GM18507 (cell line): ENCODE measurements around the gene TJP3.
"Not testable (repeated sequence)": the region's sequence is repeated elsewhere in the genome, so short reads cannot be mapped to it uniquely, and the experiment has no call there.

Source experiments
- DNase-seq: peaks from one replicate; pipeline ENCODE4 v3.0.0; 2011; ENCODE audit warnings: low read depth; ENCODE audit not compliant: insufficient read length; ENCODE audit errors: extremely low spot score
- FAIRE-seq: peaks from 2 replicates; lab custom pipeline; 2011; peaks lifted over from hg19 to GRCh38; lab: Jason Lieb, UNC

Gene TJP3, protein sequence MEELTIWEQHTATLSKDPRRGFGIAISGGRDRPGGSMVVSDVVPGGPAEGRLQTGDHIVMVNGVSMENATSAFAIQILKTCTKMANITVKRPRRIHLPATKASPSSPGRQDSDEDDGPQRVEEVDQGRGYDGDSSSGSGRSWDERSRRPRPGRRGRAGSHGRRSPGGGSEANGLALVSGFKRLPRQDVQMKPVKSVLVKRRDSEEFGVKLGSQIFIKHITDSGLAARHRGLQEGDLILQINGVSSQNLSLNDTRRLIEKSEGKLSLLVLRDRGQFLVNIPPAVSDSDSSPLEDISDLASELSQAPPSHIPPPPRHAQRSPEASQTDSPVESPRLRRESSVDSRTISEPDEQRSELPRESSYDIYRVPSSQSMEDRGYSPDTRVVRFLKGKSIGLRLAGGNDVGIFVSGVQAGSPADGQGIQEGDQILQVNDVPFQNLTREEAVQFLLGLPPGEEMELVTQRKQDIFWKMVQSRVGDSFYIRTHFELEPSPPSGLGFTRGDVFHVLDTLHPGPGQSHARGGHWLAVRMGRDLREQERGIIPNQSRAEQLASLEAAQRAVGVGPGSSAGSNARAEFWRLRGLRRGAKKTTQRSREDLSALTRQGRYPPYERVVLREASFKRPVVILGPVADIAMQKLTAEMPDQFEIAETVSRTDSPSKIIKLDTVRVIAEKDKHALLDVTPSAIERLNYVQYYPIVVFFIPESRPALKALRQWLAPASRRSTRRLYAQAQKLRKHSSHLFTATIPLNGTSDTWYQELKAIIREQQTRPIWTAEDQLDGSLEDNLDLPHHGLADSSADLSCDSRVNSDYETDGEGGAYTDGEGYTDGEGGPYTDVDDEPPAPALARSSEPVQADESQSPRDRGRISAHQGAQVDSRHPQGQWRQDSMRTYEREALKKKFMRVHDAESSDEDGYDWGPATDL

DNA sequence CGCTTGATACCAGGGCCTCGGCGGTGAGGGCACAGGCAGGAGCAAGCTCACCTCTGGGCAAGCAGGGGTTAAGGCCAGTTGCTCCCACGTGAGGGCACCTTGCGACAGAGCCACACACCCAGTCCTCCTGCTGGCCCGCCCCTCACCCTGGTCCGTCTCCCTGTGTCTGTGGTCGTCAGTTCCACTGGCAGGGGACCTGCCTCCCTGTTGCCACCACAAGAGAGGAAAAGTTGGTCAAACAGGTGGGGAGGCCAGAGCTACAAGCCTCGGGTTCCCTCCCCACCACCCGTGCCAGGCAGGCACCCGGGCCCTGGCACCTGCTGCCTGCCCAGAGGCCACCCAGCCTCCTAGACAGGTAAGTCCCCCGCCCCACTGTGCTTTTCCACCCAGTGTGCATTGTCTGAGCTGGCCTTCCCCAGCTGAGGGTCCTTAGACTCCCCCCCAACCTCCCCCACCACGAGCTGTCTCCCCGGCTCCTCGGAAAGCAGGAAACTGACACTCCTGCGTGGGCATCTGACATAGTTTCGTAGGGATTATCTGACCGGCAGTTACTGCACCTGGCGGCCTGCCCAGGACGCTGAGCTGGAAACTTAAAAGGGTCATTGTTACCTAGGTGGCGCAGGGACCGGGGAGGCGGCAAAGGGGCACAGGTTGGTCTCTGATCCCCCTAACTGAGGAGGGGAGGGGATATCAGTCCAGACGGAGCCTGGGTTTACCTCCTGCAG lies at the start of gene TJP3:
Gene TJP3, plus strand, starts transcription at position 178 of the 725 bp plus-strand sequence. CDS start 20,049 bp downstream, outside the sequence.
- no peak for DNase-seq
- no peak for FAIRE-seq

DNA sequence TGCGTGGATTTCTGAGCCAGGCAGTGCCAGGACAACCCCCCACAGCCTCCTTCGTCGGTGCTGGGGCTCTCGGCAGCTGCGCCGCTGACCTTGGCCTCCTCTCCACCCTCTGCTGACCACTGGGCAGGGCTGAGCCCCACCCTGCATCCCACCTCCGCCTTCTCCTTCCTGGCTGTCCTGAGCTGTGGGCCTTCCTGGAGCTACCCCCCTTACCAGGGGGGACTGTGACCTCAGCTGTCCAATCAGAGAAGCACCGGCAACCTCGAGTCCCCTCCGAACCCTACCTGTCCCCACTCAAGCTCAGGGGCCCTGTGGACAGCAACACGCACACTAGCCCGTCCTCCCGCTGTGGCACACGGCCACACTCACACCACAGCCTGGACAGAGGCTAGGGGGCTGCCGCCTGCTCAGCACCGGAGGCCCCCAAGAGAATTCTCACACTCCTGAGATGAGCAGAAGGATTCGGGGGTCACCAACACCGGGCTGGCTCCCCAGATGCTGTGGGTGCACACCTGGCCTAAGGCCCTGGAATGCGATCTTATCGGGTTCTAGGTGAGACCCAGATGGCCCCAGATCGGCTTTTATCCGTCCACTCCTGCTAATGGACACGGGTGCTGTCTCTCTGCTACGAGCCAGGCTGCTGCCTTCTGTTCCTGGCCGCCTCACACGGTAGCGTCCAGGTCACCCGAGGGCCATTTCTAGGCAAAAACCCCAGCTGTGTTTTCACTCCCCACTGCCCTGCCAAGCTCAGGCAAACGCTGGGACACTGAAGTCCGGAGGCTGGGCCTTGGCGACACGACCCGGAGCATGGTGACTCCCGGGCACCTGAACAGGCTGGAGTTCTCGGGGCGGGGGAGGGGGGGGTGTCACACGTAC lies 49.1 kb upstream of the TJP3 start:
- FAIRE-seq (no peak), DNase-seq (no peak)

DNA sequence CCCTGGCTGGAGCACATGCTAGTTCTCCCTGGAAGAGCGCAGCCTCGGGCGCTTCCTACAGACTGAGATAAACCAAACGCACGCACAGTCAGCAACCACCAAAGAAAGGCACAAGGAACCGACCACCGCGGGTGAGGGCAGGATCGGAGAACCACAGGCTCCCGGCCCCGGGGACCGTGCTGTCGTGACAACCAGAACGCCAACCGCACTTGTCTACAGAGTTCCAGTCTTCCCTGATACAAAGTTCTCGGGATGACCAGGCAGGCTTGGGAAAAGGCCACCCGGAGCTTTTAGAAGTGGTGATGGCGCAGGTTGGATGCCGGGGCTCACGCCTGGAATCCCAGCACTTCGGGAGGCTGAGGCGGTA lies 48.5 kb upstream of the TJP3 start:
- FAIRE-seq (no peak), DNase-seq (no peak)

DNA sequence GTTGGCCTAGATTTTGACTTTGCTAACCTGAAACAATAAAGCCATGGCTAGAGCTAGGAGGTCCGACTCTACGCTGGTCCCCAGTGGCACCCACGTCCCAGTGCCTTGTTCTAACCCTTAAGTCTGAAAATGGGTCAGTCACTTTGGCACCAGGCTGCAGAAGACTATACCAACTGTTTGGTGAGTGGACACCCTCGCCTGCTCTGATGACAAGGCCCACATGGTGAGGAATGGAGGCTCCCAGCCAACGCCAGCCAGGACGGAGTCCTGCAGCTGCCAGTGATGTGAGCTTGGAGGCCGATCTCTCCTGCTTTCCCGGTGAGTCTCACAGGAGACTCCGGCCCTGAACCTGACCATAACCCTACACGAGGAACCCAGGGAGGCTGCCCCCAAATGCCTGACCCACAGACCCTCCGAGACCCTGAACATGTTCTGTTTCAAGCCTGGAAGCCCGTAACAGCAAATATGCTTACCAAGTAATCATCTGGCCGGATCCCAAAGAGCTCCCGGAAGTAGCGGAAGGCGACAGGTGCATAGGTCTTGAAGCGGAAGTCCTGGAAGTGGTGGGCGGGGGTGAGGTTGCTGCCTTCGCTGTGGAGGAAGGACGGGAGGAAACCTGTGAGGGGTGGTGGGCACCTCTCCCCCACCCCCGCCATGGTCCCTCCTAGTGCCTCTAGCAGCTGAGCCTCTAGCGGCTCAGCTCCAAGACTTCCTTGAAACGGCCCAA lies 47.5 kb upstream of the TJP3 start:
- DNase-seq = no peak
- FAIRE-seq = no peak

DNA sequence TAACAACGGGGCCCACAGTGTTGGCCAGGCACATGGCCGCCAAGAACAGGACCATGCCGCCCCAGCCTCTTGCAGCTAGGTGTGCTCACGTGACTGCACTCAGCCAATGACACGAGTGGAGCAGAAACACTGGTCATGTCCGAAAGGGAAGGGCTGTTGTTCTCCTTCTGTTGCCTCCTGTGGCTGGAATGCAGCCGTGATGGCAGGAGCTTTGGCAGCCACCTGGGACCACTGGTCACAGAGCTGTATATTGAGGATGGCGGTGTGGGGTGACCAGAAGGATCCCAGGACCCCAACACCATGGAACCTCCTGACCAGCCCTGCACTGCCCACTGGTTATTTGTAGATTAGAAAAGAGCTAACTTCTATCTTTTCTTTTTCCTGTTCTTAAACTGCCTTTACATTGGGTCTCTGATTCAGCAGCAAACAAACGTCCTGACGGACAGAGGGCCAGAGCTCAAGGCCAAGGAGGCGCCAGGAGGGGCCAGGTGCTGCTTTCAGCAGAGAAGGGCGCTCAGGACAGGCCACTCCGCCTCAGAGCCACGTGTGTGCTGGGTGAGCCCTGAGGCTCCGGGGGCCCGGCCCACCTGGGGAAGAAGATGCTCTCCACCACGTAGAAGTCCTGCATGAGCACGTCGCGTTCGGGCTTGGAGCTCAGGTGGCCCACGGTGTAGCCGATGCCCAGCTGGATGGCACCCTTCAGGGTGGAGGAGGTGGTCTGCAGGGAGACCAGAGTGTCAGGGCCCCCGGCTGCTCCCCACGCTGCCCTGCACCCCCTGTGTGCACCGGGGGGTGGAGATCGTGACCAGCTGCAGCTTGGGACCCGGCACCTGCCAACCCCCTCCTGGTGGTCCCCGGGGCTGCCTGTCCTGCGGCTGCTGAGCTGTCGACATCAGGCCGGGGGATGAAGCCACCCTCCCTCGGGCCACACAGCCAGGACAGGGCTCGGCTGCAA lies 46.6 kb upstream of the TJP3 start:
- no peak for DNase-seq
- no peak for FAIRE-seq

DNA sequence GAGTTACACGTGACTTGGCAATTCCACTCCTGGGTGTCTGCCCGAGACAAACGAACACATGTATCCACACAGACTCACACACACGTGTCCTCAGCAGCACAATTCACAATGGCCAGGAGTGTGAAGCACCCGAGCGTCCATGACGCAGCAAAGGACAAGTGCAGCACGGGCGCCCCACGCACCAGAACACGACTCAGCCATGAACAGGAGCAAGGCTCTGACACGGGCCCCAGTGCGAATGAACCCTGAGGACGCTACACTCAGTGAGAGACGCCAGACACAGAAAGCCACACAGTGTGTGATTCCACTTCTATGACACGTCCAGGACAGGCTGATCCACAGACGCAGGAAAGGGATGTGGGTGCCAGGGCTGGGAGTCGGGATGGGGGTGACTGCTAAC lies 44.3 kb upstream of the TJP3 start:
- FAIRE-seq = no peak
- no peak for DNase-seq

DNA sequence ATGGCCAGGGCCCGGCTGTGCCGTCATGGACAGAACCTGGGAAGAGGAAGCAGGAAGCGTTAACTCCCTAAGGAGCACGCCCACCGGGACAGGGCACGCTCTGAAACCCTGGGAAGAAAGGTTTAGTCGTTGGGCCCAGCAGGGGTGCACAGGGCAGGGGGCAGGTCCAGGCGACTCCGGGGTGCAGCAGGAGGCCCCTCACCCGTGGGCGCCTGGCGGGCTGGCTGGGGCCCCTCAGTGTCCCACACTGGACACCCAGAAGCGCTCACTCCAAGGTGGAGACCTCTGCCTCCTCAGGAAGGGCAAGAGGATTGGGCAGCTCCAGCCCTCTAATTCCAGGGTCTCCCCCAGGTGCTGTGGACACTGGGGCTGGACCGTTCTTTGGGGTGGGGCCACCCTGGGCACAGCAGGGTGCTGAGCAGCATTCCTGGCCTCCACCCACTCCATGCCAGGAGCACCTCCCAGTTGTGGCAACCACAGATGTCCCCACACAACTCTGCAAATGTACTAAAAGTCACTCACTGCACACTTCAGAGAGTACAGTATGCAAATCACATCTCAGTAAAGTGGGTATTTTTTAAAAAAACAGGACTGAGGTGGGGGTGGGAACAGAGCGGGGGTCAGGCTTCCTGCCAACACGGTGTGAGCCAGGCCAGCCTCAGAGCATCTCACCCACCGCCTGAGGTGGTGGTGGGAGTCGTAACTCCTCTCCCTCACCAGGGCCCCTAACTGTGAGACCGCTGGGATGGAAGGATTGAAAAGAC lies 43.1 kb upstream of the TJP3 start:
- DNase-seq = no peak
- peak; percentile 48 for FAIRE-seq

DNA sequence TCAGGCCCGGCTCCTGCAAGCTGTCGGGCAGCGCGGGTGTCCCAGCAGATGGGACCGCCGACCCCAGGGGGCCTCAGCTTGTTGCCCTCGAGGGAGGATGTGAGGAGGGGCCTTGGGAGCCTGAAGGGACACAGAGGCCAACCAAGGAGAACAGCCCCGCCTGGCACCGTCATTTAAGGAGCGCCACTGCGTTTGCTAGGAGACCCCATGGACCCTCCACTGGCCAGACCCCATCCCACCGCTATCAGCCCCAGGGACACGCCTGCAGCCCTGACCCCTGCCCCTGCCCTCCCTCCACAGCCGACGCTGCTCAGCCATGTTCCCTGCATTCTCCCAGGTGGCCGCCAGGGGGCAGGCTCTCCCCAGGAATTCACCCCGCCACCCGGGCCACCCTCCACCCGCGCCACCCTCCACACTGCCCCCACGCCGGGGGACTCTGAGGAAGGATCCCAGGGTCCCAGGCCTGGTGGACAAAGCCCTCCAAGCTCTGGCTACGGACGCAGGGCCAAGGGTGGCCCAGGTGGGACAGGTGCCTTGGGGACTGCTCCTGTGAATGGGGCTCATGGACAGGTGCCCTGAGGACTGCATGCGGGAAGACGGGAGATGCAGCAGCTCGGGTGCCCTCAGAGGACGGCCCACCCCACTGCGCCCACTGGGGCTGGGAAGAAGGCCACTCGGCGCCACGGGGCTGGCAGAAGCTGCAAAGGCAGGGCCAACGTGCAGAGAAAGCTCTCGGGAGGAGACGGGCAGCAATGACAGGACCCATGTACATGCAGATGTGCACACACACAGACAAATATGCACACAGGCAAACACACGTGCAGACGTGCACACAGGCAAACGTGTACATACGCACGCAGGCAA lies 42.3 kb upstream of the TJP3 start:
- FAIRE-seq (peak; percentile 83), DNase-seq (peak; percentile 77)

DNA sequence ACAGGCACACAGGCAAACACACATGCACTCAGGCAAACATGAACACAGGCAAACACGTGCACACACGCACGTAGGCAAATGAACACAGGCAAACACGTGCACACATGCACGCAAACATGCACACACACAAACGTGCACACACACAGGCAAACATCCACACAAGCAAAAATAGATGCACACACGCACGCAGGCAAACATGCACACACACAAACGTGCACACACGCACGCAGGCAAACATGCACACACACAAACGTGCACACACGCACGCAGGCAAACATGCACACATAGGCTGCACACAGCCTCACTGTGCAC lies 41.7 kb upstream of the TJP3 start:
- FAIRE-seq, DNase-seq: not testable (repeated sequence)

DNA sequence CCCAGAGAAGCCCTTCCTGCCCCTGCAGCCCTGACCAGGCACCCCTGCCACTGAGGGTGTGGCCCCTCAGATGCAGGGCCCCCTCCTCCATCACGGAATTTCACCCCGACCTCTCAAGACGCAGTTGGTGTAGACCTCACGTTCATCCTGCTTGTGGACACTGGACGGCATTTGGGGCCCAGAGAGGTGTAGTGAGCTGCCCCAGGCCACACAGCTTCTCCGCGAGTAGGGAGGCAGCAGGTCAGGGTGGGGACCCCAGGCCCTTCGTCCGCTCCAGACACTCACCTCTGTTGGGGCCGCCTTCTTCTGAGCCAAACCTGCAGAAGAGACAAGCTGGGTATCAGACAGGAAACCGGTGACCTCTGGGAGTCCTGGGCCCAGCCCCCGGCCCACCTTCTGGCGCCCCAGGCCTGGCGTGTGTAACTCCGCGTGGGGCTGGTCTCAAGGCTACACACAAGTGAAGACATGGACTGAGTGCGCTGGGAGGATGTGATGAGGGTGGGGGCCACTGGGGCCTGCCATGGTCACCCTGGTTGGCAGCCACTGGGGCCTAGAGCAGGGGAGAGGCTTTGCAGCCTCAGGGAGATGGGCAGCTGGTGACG lies 41.0 kb upstream of the TJP3 start:
- no peak for DNase-seq
- FAIRE-seq = no peak

DNA sequence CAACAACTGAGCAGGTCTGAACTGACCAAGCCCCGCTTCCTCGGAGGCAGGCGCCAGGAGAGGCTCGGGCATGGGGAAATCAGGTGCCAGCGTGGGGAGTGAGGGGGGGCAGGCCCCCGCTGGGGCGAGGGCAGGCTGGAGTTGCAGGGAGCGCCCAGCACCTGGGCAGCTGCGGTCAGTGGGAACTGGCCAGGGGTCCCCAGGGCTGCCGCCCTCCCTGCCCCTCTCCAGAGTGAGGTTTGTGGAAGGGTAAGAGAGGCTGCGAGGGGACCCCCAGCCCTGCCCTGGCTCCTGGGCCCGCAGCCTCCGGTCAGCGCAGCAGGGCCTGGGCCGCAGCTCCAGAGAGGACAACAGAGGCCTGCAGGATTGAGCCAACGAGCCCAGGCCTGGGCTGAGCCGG lies 40.4 kb upstream of the TJP3 start:
- FAIRE-seq (no peak), DNase-seq (no peak)

DNA sequence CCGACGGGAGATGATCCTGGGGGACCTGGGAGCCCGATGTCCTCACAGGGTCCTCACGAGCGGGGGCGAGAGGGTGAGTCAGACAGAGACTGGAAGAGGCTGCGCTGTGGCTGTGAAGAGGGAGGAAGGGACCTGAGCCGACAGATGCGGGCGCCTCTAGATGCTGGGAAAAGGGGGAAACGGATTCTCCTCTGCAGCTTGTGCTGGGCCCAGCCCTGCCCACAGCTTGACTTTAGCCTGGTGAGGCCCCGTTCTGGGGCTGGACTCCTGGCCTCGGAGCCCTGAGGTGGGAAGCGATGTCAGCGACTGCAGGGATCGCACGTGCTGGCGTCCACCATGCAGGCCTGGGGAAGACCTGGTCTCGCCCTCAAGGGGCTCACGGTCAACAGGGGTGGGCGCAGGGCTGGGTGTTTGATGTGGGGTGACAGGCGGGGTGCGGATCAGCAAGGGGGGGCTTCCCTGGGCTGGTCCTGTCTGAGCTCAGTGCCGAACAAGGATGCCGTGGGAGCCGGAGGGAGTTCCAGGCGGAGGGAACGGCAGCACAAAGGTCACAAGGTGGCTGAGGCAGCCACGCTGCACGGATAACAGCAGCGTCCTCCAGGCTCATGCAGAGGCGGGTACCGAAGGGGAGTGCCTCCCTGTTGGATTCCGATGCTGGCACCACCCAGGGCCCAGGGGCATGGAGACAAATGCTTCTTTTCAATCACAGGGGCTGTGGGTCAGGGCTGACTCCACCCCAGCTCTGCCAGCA lies 39.7 kb upstream of the TJP3 start:
- DNase-seq = no peak
- FAIRE-seq = no peak

DNA sequence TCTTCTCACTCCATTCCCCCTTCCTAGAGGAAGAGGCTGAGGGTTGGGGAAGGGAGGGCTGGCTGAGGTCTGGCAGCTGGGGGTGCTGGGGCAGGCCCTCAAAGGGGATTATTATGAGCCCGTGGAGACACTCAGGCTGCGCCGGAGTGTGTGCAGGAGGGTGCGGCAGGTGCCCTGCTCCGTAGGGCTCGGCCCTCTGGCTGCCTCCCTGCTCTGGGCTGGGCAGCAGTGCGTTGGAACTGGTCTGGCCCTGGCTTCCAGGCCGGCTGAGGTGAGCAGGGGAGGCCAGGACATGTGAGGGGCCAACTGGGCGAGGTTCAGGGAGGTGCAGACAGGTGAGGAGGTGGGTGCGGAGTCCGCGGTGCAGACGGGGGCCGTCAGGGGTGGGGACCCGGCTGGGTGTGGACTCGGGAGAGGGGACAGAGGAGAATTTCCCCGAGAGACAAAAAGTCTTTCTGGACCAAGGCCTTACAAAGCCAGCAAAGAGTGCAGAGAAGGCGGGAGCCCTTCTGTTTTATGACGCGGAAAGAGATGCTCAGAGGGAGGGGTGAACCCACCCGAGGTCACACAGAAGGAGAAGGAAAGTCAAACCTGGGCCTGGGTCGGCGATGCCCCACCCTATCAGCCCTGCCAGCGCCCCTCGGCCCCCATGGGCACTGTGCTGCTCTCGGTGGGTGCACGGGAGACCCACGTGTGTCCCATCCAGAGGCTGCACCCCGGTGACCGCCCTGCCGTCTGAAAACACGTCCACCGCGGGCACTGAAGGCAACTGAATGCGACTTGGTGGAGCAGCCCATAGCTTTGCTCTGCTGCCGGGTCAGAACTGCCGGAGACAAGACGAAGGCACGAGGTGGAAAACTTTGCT lies 38.9 kb upstream of the TJP3 start:
- FAIRE-seq (no peak), DNase-seq (no peak)
